ENCODE data around the gene FADS1.

- TF ChIP-seq CTCF (IDR thresholded peaks at IDR 0.05): no peak
- TF ChIP-seq POLR2A (IDR thresholded peaks at IDR 0.05): no peak
These were observed 54.6 kb downstream of the FADS1 start for GRCh38 chr11:61762223-61762615.

All from esophagus squamous epithelium (tissue), 4 donors.